ENCODE measurements around the gene AURKB.

- TF ChIP-seq CTCF (IDR thresholded peaks at IDR 0.05) (no peak), POLR2A (IDR thresholded peaks at IDR 0.05) (no peak), POLR2AphosphoS5 (IDR thresholded peaks at IDR 0.05) (no peak), EP300 (IDR thresholded peaks at IDR 0.05; ENCODE audit: low read depth) (no peak)
Observed at GRCh38 chr17:8160741-8161221, 49.6 kb downstream of the AURKB start.
